Gastrocnemius medialis (tissue), 4 donors: ENCODE results near the gene MITD1. TPM values are rescaled to one million over a fixed set of nuclear protein-coding genes. Genes with fewer than 3 reads are reported as not detected.
"Not testable (repeated sequence)": the region's sequence is repeated elsewhere in the genome, so short reads cannot be mapped to it uniquely, and the experiment has no call there.

ENCODE experiments used
- ATAC-seq, 2 donors: fragments of 150-250 bp; one replicate each; pipeline ENCODE4 v1.9.1; 2016
- DNase-seq, 2 donors: peaks; one replicate each; pipeline ENCODE4 v3.0.0-alpha.2; 2019
- H3K27ac ChIP-seq, 4 donors: fragments of 200-600 bp; sonication (generic); 1 replicate in 1 of 4; 2 replicates in 3 of 4; pipeline ENCODE4 v1.5.1; 2016 to 2018; ENCODE audit warnings: mild to moderate bottlenecking in 2 of 4, moderate library complexity in 1 of 4
- H3K27me3 ChIP-seq, 3 donors: fragments of 200-600 bp; sonication (generic) in 2 of 3; 1 replicate in 1 of 3; 2 replicates in 2 of 3; pipeline versions ENCODE4 v1.5.1 to v1.6.0; 2016 to 2019; ENCODE audit warnings: mild to moderate bottlenecking in 1 of 3, moderate library complexity in 1 of 3
- H3K36me3 ChIP-seq, 2 donors: fragments of 200-600 bp; sonication (generic) in 1 of 2; one replicate each; pipeline ENCODE4 v1.5.1; 2017 to 2018
- H3K4me1 ChIP-seq, 2 donors: fragments of 200-600 bp; sonication (generic) in 1 of 2; one replicate each; pipeline ENCODE4 v1.5.1; 2016 to 2017; ENCODE audit warnings: mild to moderate bottlenecking in 2 of 2
- H3K4me3 ChIP-seq, 4 donors: fragments of 200-600 bp; sonication (generic) in 3 of 4; 1 replicate in 1 of 4; 2 replicates in 3 of 4; pipeline ENCODE4 v1.5.1; 2016 to 2019; ENCODE audit warnings: mild to moderate bottlenecking in 2 of 4
- H3K9me3 ChIP-seq, 3 donors: fragments of 200-600 bp; sonication (generic) in 2 of 3; 1 replicate in 1 of 3; 2 replicates in 2 of 3; pipeline ENCODE4 v1.5.1; 2016 to 2019
- CTCF ChIP-seq, 5 experiments: fragments of 450-650 bp in 3 of 5; fragments of 200-600 bp in 2 of 5; sonication (generic) in 2 of 5; IDR thresholded peaks in 4 of 5; conservative IDR thresholded peaks in 1 of 5; 1 replicate in 4 of 5; 2 replicates in 1 of 5; pipeline ENCODE4 v1.5.1; 2016 to 2019; ENCODE audit warnings: antibody characterized with exemption in 5 of 5, mild to moderate bottlenecking in 3 of 5, moderate library complexity in 3 of 5
- POLR2A ChIP-seq, 2 donors: fragments of 450-650 bp; IDR thresholded peaks; one replicate each; pipeline ENCODE4 v1.6.1; 2017; ENCODE audit warnings: antibody characterized with exemption in 2 of 2, mild to moderate bottlenecking in 2 of 2, moderate library complexity in 2 of 2
- in situ Hi-C, 4 donors: fragments of 200-750 bp; cut with MboI; loops; one replicate each; pipeline versions ENCODE4 v1.15.0 to v1.8.0; 2017; ENCODE audit warnings: low sequenced_read_pairs in 4 of 4
- intact Hi-C: fragments of 100-400 bp; cut with DNase I; formaldehyde crosslinking; loops from one replicate; pipeline ENCODE4 v1.15.1; 2023; ENCODE audit warnings: low total_unique reads
- total RNA-seq, 4 donors: library from RNA; depleted of rRNA; stranded (reverse); fragments of >200 nt; gene quantifications; one replicate each; pipeline versions ENCODE4 v1.1.0 to v1.2.3, GENCODE V29; 2016

The MITD1 gene
- total RNA-seq, 4 donors from 2014 or later = 12.3 to 16.8 (median 13.2) TPM

DNA sequence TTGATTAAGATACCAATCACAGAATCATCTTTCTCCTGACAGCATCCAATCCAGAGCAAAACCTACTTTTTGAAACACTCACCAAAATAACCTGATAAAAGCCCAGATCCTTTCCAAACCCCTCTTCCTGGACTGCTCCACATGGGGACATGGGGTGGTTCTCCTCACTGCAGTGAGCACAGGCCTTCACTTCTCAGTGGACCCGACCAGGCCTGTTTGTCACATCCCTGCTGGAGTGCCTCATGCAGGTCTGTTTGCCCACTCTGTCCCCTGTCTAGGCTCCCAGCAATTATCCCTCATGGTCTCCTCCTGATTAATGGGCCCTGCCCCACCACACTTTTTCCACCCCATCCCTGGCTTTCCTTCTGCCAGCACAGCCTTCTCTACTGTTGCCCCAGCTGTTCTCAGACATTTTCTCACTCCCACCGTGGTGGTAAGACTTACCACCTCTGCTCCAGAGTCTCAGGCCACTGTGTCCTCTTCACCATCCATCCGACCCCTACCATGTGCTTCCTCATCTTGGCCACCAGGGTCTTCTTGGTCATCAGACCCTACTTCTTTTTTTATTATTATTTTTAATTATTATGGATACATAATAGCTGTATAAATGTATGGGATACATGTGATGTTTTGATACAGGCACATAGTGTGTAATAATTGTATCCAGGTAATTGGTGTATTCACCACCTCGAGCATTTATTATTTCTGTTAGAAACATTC, 21.3 kb upstream of the MITD1 start:
- Histone ChIP-seq H3K36me3 (peaks cover 0 to 8% of the 10 kb centered on the region in 2 donors), H3K27me3 (no peaks in the 10 kb centered on the region), H3K27ac (no peak overlapping the region), H3K4me1 (no peaks in the 10 kb centered on the region), H3K4me3 (no peak overlapping the region), H3K9me3 (no peaks in the 10 kb centered on the region)
- intact Hi-C loops (no loop called here), in situ Hi-C loops (no loop called here)
- ATAC-seq = no peak
- DNase-seq = no peak
- TF ChIP-seq POLR2A (IDR thresholded peaks at IDR 0.05) (no peak), CTCF (IDR thresholded peaks at IDR 0.05 in 4 of 5, conservative IDR thresholded peaks at IDR 0.05 in 1 of 5) (no peak)

- in situ Hi-C loops (no loop called here), intact Hi-C loops (no loop called here)
- no peak for ATAC-seq
Observed at GRCh38 chr2:99200076-99200800, 19.4 kb upstream of the MITD1 start.

GRCh38 chr2:99198103-99198841, 17.4 kb upstream of the MITD1 start:
- ATAC-seq = no peak
- no peak overlapping the region for H3K4me3 ChIP-seq
- intact Hi-C loops (no loop called here), in situ Hi-C loops (loop anchor here (25.0 kb wide), 4 partner anchors 139 to 1364 kb away; partner anchors contain the start of genes REV1 (in 3 of the 4), EIF5B (in 2 of the 4), TXNDC9 (in 2 of the 4) and COA5 (in 1 of the 4))
- H3K27me3 ChIP-seq = no peaks in the 10 kb centered on the region
- H3K4me1 ChIP-seq = no peaks in the 10 kb centered on the region
- H3K36me3 ChIP-seq = peaks cover 0 to 38% of the 10 kb centered on the region in 2 donors
- DNase-seq = no peak
- H3K27ac ChIP-seq = no peak overlapping the region
- H3K9me3 ChIP-seq = no peaks in the 10 kb centered on the region
- TF ChIP-seq POLR2A (IDR thresholded peaks at IDR 0.05) = no peak

More at GRCh38 chr2:99200076-99200800, 19.4 kb upstream of the MITD1 start:
- H3K27me3 ChIP-seq = no peaks in the 10 kb centered on the region
- no peaks in the 10 kb centered on the region for H3K4me1 ChIP-seq
- H3K9me3 ChIP-seq = no peaks in the 10 kb centered on the region
- H3K36me3 ChIP-seq = peaks cover 0 to 27% of the 10 kb centered on the region in 2 donors
- no peak overlapping the region for H3K4me3 ChIP-seq
- DNase-seq = no peak
- H3K27ac ChIP-seq = no peak overlapping the region
- no peak for TF ChIP-seq POLR2A (IDR thresholded peaks at IDR 0.05)

DNA sequence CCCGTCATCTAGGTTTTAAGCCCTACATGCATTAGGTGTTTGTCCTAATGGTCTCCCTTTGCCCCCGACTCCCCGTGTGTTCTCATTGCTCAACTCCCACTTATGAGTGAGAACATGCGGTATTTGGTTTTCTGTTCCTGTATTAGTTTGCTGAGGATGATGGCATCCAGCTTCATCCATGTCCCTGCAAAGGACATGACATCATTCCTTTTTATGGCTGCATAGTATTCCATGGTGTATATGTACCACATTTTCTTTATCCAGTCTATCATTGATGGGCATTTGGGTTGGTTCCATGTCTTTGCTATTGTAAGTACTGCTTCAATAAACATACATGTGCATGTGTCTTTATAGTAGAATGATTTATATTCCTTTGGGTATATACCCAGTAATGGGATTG, 11.5 kb upstream of the MITD1 start:
- intact Hi-C loops, H3K27me3 ChIP-seq, DNase-seq, H3K27ac ChIP-seq, H3K9me3 ChIP-seq, H3K4me3 ChIP-seq, ATAC-seq, H3K4me1 ChIP-seq: not testable (repeated sequence)
- in situ Hi-C loops = loop anchor here (25.0 kb wide), 4 partner anchors 145 to 1370 kb away; partner anchors contain the start of genes REV1 (in 3 of the 4), EIF5B (in 2 of the 4), TXNDC9 (in 2 of the 4) and COA5 (in 1 of the 4)
- H3K36me3 ChIP-seq = peaks cover 0 to 44% of the 10 kb centered on the region in 2 donors

GRCh38 chr2:99190548-99190947, 9.7 kb upstream of the MITD1 start:
- Histone ChIP-seq H3K27me3 (no peaks in the 10 kb centered on the region), H3K4me3 (no peak overlapping the region), H3K9me3 (no peaks in the 10 kb centered on the region), H3K4me1 (no peaks in the 10 kb centered on the region), H3K36me3 (peaks cover 0 to 35% of the 10 kb centered on the region in 2 donors), H3K27ac (no peak overlapping the region)
- in situ Hi-C loops = loop anchor here (25.0 kb wide), 4 partner anchors 147 to 1372 kb away; partner anchors contain the start of genes REV1 (in 3 of the 4), EIF5B (in 2 of the 4), TXNDC9 (in 2 of the 4) and COA5 (in 1 of the 4)
- DNase-seq (no peak), ATAC-seq (no peak)
- intact Hi-C loops = no loop called here
- TF ChIP-seq CTCF (IDR thresholded peaks at IDR 0.05 in 4 of 5, conservative IDR thresholded peaks at IDR 0.05 in 1 of 5) (no peak), POLR2A (IDR thresholded peaks at IDR 0.05) (no peak)
